Measurements from ENCODE around the gene MSH2.

Gene MSH2

DNA sequence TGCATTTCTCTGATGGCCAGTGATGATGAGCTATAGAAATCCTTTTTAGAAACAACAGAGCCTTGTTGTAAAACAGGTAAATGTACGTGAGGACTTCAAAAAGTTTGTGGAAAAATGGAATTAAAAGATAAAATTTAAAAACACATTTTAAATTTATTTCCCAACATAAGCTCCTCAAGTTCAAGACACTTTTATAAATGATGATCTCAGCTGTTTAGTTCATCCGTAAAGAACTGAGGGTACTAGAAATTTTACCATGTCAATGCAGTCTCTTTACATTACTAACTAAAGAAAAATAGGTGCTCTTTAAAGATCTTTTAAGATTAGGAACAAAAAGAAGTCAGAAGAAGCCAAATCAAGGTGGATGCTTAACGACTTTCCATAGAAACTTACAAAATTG, 52.5 kb downstream of the MSH2 start:
- H3K36me3 ChIP-seq = peaks cover 81% of the 10 kb centered on the region
- no peaks in the 10 kb centered on the region for H3K27me3 ChIP-seq (ENCODE audit: insufficient read depth, low read depth, severe bottlenecking)
- no peak for DNase-seq
- no peaks in the 10 kb centered on the region for H3K9me3 ChIP-seq (ENCODE audit: severe bottlenecking)
- H3K4me3 ChIP-seq (ENCODE audit: low read depth, low read length) = no peak overlapping the region
- no peak overlapping the region for H3K27ac ChIP-seq
- TF ChIP-seq, protein P1, sequence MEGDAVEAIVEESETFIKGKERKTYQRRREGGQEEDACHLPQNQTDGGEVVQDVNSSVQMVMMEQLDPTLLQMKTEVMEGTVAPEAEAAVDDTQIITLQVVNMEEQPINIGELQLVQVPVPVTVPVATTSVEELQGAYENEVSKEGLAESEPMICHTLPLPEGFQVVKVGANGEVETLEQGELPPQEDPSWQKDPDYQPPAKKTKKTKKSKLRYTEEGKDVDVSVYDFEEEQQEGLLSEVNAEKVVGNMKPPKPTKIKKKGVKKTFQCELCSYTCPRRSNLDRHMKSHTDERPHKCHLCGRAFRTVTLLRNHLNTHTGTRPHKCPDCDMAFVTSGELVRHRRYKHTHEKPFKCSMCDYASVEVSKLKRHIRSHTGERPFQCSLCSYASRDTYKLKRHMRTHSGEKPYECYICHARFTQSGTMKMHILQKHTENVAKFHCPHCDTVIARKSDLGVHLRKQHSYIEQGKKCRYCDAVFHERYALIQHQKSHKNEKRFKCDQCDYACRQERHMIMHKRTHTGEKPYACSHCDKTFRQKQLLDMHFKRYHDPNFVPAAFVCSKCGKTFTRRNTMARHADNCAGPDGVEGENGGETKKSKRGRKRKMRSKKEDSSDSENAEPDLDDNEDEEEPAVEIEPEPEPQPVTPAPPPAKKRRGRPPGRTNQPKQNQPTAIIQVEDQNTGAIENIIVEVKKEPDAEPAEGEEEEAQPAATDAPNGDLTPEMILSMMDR (IDR thresholded peaks at IDR 0.05; ENCODE audit: low read depth, low read length) = no peak

DNA sequence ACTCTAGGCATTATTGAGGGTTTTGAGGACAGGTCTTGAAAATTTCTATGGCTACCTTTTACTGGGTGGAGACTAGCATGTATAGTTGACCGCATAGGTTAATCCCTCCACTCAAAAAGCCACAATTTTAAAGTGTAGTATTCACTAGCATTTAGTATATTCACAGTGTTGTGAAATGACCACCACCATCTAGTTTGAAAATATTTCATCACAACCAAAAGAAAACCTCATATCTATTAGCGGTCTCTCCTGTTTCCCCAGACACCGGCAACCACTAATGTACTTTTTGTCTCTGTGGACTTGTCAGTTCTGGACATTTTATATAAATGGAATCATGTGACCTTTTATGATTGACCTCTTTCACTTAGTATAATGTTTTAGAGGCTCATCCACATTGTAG, 53.9 kb downstream of the MSH2 start:
- TF ChIP-seq, protein P1 (IDR thresholded peaks at IDR 0.05; ENCODE audit: low read depth, low read length) = no peak
- no peak for DNase-seq
- no peak overlapping the region for H3K4me3 ChIP-seq (ENCODE audit: low read depth, low read length)
- H3K27me3 ChIP-seq (ENCODE audit: insufficient read depth, low read depth, severe bottlenecking) = no peaks in the 10 kb centered on the region
- peaks cover 72% of the 10 kb centered on the region for H3K36me3 ChIP-seq
- H3K9me3 ChIP-seq (ENCODE audit: severe bottlenecking) = no peaks in the 10 kb centered on the region
- H3K27ac ChIP-seq = no peak overlapping the region

DNA sequence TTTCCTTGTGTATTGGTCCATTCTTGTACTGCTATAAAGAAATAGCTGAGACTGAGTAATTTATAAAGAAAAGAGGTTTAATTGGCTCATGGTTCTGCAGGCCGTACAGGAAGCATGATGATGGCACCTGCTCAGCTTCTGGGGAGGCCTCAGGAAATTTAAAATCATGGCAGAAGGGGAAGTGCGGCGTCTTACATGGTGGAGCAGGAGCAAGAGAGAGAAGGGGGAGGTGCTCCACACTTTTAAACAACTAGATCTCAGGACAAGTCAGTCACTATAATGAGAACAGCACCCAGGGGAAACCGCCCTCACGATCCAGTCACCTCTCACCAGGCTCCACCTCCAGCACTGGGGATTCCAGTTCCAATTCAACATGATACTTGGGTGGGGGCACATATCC, 54.3 kb downstream of the MSH2 start:
- no peaks in the 10 kb centered on the region for H3K27me3 ChIP-seq (ENCODE audit: insufficient read depth, low read depth, severe bottlenecking)
- DNase-seq = no peak
- no peak overlapping the region for H3K27ac ChIP-seq
- TF ChIP-seq, protein P1 (IDR thresholded peaks at IDR 0.05; ENCODE audit: low read depth, low read length) = no peak
- no peak overlapping the region for H3K4me3 ChIP-seq (ENCODE audit: low read depth, low read length)
- H3K36me3 ChIP-seq = peaks cover 74% of the 10 kb centered on the region
- no peaks in the 10 kb centered on the region for H3K9me3 ChIP-seq (ENCODE audit: severe bottlenecking)

DNA sequence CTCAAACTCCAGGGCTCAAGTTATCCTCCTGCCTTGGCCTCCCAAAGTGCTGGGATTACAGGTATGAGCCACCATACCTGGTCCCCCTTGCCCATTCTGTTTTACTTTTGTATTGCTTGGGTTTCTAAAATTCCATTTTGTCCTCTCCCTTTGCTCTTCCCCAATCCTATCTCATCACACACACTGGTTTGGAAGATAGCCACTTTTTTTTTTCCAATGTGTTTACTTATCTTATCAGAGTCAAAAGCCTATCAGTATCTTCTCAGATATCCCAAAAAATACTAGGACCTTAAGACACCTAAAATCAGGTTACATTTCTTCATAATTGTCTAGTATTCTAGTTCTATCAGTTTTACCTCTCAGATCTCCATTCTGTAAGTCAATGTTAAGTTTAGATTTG, 56.1 kb downstream of the MSH2 start:
- no peak overlapping the region for H3K27ac ChIP-seq
- H3K36me3 ChIP-seq = peaks cover 77% of the 10 kb centered on the region
- H3K9me3 ChIP-seq (ENCODE audit: severe bottlenecking) = no peaks in the 10 kb centered on the region
- TF ChIP-seq, protein P1 (IDR thresholded peaks at IDR 0.05; ENCODE audit: low read depth, low read length) = no peak
- H3K4me3 ChIP-seq (ENCODE audit: low read depth, low read length) = no peak overlapping the region
- no peak for DNase-seq
- no peaks in the 10 kb centered on the region for H3K27me3 ChIP-seq (ENCODE audit: insufficient read depth, low read depth, severe bottlenecking)

DNA sequence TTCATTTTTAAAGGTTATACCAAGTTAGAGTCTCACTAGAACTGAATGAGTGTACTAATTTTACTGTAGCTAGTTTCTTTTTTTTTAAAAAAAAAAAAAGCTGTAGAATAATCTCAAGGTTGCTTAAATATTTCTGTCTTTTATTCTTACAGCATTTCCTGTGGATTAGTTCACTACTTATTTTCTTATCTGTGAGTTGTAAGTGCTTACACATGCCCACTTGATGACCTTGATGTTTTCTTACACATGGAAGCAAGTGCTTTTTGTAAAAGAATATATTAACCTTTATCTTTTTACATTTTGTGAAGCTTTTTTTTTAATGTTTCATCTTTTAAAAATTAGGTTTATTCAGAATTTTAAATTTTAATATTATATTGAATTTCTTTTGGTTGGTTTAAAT, 57.8 kb downstream of the MSH2 start:
- Histone ChIP-seq H3K9me3 (ENCODE audit: severe bottlenecking) (no peaks in the 10 kb centered on the region), H3K36me3 (peaks cover 80% of the 10 kb centered on the region), H3K27me3 (ENCODE audit: insufficient read depth, low read depth, severe bottlenecking) (no peaks in the 10 kb centered on the region), H3K4me3 (ENCODE audit: low read depth, low read length) (no peak overlapping the region), H3K27ac (no peak overlapping the region)
- TF ChIP-seq, protein P1 (IDR thresholded peaks at IDR 0.05; ENCODE audit: low read depth, low read length) = no peak
- DNase-seq = no peak

DNA sequence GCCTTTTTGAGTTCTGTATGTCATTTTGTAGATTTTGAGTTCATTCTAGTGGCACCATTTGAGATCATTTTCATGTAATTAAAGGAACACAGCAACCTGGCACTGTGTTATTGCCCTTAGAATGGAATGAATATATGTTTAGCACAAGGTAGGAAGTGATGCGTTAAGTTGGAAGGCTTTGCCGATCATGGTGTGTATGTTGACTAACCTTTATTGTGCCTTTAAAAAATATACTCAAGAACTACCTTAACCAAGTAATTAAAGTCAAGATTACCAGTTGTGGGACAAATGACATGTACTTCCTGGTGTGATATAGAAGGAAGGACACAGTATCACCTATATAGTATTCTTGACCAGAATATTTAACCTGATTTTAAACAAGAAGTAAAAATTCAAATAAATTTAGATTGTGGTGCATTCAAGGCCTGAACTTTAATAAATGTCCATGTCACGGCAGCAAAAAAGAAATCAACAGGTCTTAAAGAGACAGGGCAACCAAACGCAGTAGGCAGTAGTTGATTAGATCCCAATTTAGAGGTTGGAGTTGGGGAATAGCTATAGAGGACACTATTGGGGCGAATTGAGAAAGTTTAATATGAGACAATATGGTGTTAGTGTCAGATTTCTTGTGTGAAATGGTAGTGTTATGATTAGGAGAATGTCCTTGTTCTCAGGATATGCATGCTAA, 68.6 kb downstream of the MSH2 start:
- no peaks in the 10 kb centered on the region for H3K27me3 ChIP-seq (ENCODE audit: insufficient read depth, low read depth, severe bottlenecking)
- no peak overlapping the region for H3K27ac ChIP-seq
- TF ChIP-seq, protein P1 (IDR thresholded peaks at IDR 0.05; ENCODE audit: low read depth, low read length) = no peak
- H3K9me3 ChIP-seq (ENCODE audit: severe bottlenecking) = no peaks in the 10 kb centered on the region
- no peak overlapping the region for H3K4me3 ChIP-seq (ENCODE audit: low read depth, low read length)
- DNase-seq = no peak
- peaks cover 89% of the 10 kb centered on the region for H3K36me3 ChIP-seq

All from WERI-Rb-1 (cell line).